ENCODE data around the gene ACOXL.
"Not testable (repeated sequence)": the region's sequence is repeated elsewhere in the genome, so short reads cannot be mapped to it uniquely, and the experiment has no call there.

Gene ACOXL

DNA sequence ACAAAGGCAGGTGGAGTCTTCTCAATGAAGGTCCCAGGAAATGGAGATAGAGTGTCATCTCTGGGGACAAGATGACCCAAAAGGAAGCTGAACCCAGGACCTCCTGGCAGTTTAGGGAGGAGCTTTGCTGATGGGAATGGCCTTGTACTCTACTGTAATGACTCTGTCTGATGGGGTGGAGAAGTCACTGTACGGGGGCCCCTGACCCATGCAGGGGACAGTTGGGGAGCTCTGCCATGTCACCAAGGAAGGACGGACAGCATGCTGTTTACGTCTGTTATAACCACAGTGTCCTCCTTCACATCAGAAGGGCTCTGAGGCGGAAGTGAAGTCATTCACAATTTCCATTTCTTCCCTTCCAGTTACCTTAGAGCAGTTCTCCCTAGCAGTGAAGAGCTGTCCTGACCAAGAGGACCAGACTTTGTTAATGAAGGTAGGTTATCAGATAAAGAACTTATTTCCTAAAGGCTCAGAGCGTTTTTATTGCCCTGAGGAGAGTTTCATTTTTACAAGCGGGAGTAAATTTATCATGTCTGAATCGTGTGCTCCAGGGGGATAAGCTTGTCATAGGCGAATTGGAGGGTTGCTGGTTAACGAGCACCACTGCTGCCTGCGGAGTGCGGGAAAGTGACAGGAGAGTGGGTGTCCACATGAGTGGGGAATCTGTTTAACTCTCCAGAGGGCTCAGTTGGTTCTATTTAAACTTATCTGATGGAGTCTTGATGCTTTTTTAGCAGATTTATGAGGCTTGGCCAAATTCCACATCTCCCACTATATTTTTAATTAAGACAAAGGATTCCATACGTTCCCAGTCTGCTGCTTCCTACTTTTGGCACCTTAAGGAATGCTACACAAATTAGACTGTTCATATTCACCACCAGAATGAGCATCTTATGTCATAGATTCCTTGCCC lies 316.7 kb downstream of the ACOXL start:
- no peak for DNase-seq

DNA sequence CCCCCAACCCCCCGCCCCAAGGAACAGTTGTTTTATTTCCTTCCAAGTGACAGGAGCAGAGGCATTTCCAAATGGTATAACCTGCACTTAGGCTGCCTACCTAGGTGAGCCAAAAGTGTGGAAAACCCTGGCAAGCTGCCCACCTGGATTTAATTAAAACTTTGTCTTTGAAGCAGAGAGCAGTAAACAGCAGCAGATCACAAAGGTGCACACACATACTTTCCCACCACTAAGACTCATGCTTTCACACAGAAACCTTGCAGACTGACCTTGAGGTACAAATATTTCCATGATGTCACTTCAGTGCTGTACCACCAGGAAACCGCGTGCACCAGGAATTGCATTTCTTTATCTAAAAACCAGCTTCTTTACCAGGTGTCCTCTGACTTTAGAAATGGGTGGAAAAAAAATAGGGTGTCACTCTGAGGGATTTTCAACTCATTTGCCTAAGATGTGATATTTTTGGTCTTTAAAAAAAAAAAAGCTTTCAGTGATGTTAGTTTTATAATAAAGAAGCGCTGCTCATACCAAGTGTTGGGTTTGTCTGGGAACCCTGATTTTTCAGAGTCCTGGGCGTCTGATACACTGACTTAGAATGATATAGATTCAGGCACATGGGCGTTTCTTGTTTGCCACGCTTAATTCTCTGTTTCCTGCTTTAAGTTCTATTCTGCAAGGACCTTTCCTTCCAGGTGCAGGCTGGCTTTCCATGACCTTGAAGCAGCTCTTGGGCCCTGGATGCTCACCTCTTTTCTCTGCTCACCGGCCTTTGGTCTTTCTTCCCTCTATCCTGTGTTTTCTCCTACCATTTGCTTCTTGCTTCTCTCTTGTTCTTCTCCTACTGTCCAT lies 317.6 kb downstream of the ACOXL start:
- no peak for DNase-seq

- DNase-seq = no peak
These were observed 318.5 kb downstream of the ACOXL start for GRCh38 chr2:111050701-111051376.

DNA sequence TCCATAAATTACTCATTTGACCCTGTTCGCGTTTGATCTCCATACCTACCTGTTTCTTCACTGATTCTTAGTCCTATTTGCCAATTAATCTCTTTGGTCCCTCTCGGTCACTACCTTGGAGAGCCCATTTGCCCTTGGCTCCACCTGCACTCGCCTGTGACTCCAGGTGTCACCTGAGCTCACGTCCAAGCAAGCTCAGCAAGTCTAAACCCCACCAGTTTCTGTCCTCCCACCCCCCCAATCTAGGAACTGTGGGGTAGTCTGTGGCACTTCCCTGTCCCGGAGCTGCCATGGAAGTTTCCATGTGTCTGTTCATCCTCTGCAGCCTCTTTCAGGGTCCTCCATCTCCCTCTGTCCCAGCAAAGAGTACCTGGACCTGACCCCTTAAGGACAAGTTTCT lies 320.2 kb downstream of the ACOXL start:
- no peak for DNase-seq

- no peak for DNase-seq
These were observed 320.9 kb downstream of the ACOXL start for GRCh38 chr2:111053266-111053665.

DNA sequence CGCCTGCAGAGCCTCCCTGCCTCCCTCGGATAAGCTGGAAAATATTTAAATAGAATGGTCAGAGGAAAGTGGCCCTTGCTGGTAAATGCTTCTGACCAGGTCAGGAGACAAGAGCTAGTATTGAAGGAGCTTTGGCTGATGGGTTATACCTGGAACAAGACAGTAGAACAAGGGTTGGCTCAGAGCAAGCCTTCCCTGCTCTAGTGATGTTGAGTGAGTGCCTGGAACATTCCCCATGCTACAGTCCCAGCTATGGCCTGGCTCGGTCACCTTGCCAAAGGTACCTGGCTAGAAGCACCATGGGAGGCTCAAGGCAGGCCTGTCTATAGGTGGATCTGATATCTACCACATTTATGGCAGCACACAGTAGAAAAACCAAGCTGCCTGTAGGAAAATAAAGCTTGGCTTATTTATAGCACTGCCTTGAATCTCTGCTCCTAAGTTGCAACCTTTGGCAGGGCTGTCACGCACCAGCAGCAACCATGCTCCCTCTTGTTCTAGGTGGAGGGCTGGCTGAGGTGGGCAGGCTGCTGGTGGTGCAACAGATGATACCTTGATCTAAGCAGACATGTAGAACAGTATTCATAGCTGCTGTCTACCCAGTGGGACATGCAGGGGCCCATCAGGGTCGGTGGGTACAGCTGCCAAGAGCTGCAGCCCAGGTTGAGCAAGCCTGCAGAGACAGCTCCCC lies 321.6 kb downstream of the ACOXL start:
- DNase-seq = no peak

DNA sequence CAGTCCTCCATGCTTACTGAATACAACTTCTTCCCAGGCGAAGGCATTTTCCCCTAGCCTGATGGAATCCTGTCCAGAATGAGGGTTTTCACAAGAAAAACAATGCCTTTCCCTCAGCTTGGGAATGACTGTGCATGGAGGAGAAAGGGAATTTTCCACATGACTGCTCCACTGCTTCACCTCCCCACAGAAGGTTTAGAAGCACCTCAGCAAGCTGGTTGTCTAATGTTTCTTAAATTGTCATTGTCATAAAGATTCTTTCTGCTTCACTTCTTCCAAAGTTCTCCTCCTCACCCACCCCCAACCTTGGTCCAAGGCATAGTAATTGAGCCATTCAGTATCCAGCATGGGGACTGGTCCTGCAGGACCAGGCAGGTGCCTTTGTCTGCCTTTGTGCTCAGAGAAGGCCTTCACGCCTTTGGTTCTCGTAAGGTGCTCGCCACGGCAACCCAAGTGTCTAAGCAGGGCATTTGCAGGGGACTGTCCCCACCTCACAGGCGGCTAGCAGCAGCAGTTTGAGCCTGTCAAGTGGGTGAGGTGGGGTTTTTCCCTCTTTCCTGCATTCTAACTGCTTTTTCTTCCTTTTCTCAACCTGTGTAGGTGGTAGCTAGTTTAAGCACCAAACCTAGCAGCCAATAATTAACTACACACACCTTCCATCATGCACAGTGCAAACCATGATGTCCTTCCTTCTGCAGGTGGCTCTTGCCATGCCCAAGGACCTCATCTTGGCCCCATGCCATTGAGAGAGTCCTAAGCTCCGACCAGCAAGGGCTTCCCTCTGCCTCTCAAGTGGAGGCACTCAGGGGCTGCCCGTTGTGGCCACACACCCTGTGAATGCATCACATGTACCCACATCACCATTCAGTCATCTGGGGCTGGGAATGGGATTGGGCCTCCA lies 322.7 kb downstream of the ACOXL start:
- DNase-seq = no peak

DNA sequence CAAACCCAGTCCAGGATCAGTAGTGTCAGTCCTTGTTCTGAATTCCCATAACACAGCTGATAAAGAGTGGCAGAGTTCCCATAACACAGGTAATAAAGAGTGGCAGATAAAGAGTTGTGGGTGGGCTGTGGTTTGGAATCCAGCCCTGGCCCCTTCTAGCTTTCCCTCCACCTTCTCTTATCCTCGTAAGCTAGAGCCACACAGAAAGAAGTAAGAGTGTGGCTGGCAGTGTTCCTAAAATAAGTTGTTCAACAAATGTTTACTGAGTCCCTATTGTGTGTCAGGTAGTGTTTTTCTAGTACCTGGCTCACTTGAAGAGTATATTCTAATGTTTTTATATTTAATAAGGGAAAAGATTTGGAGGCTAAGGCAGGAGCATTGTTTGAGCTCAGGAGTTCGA lies 323.4 kb downstream of the ACOXL start:
- no peak for DNase-seq

- no peak for DNase-seq
These were observed 324.7 kb downstream of the ACOXL start for GRCh38 chr2:111057045-111057444.

- no peak for DNase-seq
These were observed 325.3 kb downstream of the ACOXL start for GRCh38 chr2:111057721-111058120.

DNA sequence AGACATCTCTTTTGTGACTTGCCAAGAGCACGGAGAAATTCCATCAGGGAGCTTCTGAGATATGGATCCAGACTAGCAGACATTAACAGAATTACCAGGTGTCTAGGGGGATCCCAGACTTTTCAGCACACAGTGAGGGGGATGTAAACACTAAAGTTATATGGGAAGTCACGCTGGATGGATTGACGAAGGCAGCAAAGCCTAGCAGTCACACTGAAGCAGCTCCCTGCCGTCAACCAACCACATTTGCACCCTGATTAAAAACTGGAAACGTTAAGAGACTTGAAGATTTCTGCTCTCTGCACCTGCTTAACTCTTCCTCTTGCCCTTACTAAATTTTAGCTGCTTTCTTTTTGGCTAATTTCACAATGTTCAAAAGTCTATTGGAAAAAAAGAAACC lies 325.9 kb downstream of the ACOXL start:
- DNase-seq = no peak

GRCh38 chr2:111061191-111061590 lies 328.8 kb downstream of the ACOXL start:
- peak; percentile 25 for DNase-seq

DNA sequence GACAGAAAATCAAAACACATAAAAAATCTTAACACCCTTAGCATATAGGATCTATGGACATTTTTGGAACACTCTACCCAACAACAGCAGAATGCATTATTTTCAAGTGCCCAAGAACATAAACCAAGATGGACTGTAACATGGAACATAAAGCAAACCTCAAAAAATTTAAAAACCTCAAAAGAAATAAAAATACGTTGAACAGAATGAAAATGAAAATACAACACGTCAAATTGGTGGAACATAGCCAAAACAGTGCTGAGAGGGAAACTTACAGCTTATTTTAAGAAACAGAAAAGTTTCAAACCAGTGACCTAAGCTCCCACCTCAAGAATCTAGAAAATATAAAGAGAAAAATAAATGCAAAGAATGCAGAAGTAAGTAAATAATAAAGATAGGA lies 330.0 kb downstream of the ACOXL start:
- no peak for DNase-seq

- peak; percentile 40 for DNase-seq
These were observed 333.8 kb downstream of the ACOXL start for GRCh38 chr2:111066062-111066593.

DNA sequence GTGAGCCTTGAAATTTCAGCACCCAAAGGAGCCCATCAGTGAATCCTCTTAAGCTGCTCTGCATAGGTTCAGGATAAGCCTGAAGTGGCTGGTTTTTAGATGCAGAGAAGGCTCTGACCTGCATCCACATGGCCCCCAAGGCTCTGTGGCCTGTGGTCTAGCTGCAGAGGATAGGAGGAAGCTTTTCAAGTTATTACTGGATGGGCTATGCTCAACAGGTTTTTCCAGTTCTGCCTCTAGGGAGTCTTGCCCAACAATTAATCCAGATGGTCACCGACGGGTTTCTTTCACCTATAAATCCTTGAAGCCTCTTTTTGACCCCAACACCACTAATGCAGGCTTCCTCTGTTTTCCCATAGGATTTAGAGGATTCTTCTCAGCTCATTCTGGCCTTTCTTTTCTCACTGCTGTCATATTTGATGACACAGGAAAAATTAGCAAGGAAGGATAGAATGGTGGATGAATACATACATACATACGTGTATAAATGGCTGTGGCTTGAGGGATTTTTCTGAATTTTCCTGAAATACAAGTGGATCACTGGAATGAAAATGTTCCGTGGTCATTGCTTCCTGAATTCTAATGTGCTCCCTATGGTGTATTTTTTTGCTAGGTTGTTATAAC lies 336.2 kb downstream of the ACOXL start:
- DNase-seq = no peak

DNA sequence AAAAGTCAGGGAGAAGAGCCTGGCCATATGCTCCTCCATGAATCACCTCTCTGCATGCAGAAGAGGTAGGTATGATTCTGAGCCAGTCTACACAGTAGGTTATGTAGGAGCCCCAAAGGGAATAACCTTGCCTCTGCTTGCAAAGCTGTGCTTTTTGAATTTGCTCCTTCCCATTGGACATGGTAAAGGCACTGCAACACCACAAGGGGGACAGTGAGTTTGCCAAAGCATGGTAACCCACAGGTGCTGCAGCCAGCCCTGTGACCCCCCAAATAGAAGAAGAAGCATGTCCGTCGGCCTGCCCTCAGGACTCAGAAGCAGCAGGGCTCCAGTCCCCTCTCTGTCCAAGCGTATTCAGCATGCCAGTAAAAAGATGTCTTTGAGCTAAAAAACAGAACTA lies 337.3 kb downstream of the ACOXL start:
- peak; percentile 9 for DNase-seq

GRCh38 chr2:111071600-111072171 lies 339.3 kb downstream of the ACOXL start:
- no peak for DNase-seq

DNA sequence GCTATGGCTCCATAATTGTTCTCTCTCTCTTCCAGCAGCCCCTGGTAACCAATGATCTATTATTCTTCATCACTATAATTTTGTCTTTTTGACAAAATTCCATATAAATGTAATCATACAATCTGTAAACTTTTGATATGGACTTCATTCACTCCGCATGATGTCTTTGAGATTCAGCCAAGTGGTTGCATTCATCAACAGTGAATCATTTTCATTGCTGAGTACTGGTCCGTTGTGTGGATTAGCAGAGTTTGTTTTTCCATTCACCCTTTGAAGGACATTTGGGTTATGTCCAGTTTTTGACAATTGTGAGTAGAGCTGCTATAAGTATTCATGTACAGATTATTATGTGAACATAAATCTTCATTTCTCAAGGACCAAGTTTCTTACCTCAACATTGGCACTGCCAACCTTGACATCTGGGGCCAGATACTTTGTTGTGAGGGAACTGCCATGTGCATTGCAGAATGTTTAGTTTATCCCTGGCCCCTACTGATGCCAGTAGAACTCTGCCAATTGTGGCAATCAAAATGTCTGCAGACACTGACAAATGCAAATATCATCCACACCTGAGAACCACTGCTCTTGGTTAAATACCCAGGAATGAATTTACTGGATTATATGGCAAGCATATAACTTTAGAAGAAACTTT lies 340.0 kb downstream of the ACOXL start:
- no peak for DNase-seq

DNA sequence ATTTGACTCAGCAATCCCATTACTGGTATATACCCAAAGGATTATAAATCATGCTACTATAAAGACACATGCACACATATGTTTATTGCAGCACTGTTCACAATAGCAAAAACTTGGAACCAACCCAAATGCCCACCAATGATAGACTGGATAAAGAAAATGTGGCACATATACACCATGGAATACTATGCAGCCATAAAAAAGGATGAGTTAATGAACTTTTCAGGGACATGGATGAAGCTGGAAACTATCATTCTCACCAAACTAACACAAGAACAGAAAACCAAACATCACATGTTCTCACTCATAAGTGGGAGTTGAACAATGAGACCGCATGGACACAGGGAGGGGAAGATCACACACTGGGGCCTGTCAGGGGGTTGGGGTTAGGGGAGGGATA lies 350.3 kb downstream of the ACOXL start:
- not testable (repeated sequence) for DNase-seq

DNA sequence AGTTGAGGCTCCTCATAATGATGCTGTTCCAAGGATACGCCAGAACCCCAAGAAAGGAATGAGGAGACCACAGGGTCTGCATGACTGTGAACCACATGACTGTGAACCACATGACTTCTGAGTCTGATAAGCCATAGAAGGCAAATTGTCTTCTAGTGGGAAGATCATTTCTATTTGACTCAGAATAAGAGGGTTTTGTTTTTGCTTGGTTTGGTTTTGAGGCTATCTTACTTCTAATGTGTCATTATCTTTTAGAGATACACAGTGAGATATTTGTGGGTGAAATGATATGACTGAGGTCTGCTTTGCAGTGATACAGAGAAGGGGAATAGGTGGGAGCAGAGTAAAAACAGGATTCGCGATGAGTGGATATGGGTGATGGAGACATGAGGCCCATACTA lies 359.4 kb downstream of the ACOXL start:
- DNase-seq = no peak

All from hematopoietic multipotent progenitor cell treated with erythropoietin and hydrocortisone succinate and interleukin-3 and kit ligand, for 4 days (in vitro differentiated cells).